Upper lobe of right lung (tissue), 1 donor: ENCODE results near the gene CCDC126. TPM values are rescaled to one million over a fixed set of nuclear protein-coding genes. Genes with fewer than 3 reads are reported as not detected.

Experiments
- ATAC-seq: fragments of 200-7000 bp; cut with Tn5 transposase; one replicate; pipeline ENCODE4 v1.9.1; 2020; ENCODE audit warnings: mild to moderate bottlenecking, moderate library complexity
- DNase-seq: peaks from one replicate; pipeline ENCODE4 v3.0.0-alpha.2; 2020
- H3K27ac ChIP-seq: fragments of 200-600 bp; one replicate; pipeline ENCODE4 v1.8.0; 2022
- H3K27me3 ChIP-seq: fragments of 200-600 bp; one replicate; pipeline ENCODE4 v1.8.0; 2022; ENCODE audit warnings: mild to moderate bottlenecking
- H3K36me3 ChIP-seq: fragments of 200-600 bp; one replicate; pipeline ENCODE4 v1.8.0; 2022
- H3K4me1 ChIP-seq: fragments of 200-600 bp; one replicate; pipeline ENCODE4 v1.8.0; 2022
- H3K4me3 ChIP-seq: fragments of 200-600 bp; one replicate; pipeline ENCODE4 v1.8.0; 2022; ENCODE audit warnings: mild to moderate bottlenecking
- H3K9me3 ChIP-seq: fragments of 200-600 bp; one replicate; pipeline ENCODE4 v1.8.0; 2022
- intact Hi-C: fragments of 100-400 bp; cut with DNase I; formaldehyde crosslinking; loops from one replicate; pipeline ENCODE4 v1.11.0; 2022
- total RNA-seq: library from RNA; stranded (reverse); fragmentation: NEBNext Ultra II Directional; extraction: Animal tissue kit (Norgen Biotek cat#: 25700); gene quantifications from one replicate; pipeline ENCODE4 v1.2.1, GENCODE V29; 2021
- TF ChIP-seq, protein P1 (sequence below): fragments of 200-600 bp; IDR thresholded peaks from one replicate; pipeline ENCODE4 v1.8.0; 2022; ENCODE audit warnings: antibody characterized with exemption
- donor health status: DM: no; HTN: yes; CAD: no; lungs with severe emphysema.

The CCDC126 gene
- total RNA-seq, 1 donor from 2014 or later = 14.4 TPM

DNA sequence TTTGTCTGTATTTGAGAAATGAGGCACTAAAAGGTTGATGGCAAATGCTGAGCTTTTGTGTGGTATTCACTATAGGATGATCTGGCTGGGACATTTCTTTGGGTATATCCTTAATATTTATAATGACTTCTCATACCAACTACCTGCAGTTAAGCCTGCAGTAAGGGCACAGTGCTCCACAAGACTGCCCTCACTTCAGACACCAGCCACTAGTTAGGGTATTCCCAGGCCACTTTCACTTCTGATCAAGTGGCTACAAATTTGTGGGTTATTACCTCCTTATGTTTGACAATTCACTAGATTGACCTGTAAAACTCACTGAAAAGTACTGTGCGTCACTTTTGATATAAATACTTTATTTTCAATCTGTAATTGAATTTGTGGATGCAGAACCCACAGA, 20.3 kb downstream of the CCDC126 start:
- TF ChIP-seq, protein P1, sequence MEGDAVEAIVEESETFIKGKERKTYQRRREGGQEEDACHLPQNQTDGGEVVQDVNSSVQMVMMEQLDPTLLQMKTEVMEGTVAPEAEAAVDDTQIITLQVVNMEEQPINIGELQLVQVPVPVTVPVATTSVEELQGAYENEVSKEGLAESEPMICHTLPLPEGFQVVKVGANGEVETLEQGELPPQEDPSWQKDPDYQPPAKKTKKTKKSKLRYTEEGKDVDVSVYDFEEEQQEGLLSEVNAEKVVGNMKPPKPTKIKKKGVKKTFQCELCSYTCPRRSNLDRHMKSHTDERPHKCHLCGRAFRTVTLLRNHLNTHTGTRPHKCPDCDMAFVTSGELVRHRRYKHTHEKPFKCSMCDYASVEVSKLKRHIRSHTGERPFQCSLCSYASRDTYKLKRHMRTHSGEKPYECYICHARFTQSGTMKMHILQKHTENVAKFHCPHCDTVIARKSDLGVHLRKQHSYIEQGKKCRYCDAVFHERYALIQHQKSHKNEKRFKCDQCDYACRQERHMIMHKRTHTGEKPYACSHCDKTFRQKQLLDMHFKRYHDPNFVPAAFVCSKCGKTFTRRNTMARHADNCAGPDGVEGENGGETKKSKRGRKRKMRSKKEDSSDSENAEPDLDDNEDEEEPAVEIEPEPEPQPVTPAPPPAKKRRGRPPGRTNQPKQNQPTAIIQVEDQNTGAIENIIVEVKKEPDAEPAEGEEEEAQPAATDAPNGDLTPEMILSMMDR = no peak
- Histone ChIP-seq H3K4me3 (no peak overlapping the region), H3K9me3 (peaks cover 5% of the 10 kb centered on the region), H3K36me3 (no peaks in the 10 kb centered on the region), H3K27me3 (no peaks in the 10 kb centered on the region), H3K27ac (no peak overlapping the region), H3K4me1 (no peaks in the 10 kb centered on the region)
- intact Hi-C loops = no loop called here
- ATAC-seq = no peak
- no peak for DNase-seq

DNA sequence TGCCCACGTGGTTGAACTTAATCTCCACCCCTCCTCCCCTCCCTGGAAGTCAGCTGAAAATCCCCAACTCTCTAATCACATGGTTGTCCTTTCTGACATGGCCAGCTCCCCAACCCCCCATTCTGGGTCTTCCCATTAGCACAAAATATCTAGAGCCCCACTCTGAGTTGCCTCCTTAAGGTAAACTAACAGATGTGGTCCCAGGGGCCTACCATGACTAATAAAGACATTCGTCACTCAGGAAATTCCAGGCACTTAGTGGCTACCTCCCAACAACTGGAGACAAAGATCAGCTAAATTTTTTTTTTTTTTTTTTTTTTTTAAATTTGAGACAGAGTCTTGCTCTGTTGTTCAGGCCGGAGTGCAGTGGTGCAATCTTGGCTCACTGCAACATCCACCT, 21.1 kb downstream of the CCDC126 start:
- TF ChIP-seq, protein P1 = no peak
- no peak for ATAC-seq
- no peaks in the 10 kb centered on the region for H3K4me1 ChIP-seq
- H3K27me3 ChIP-seq = no peaks in the 10 kb centered on the region
- intact Hi-C loops = no loop called here
- peaks cover 5% of the 10 kb centered on the region for H3K9me3 ChIP-seq
- no peaks in the 10 kb centered on the region for H3K36me3 ChIP-seq
- no peak overlapping the region for H3K27ac ChIP-seq
- no peak for DNase-seq
- no peak overlapping the region for H3K4me3 ChIP-seq

DNA sequence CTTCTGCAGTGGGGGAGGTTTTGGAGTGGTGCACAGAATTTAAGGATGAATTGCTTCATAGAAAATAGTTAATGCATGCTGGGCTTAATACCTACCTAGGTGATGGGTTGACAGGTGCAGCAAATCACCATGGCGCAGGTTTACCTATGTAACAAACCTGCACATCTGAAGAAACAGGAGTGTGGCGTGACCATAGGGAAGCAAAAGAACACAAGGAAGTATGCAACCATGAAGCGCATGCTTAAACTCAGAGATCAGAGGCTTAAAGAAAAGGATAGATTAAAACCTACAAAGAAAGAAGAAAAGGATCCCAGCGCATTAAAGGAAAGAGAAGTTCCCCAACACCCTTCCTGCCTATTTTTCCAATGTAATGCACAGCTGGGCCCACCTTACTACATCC, 22.0 kb downstream of the CCDC126 start:
- Histone ChIP-seq H3K4me3 (no peak overlapping the region), H3K27ac (no peak overlapping the region), H3K27me3 (no peaks in the 10 kb centered on the region), H3K36me3 (no peaks in the 10 kb centered on the region), H3K4me1 (no peaks in the 10 kb centered on the region), H3K9me3 (peaks cover 5% of the 10 kb centered on the region)
- DNase-seq (no peak), ATAC-seq (no peak)
- intact Hi-C loops = no loop called here
- TF ChIP-seq, protein P1 = no peak

DNA sequence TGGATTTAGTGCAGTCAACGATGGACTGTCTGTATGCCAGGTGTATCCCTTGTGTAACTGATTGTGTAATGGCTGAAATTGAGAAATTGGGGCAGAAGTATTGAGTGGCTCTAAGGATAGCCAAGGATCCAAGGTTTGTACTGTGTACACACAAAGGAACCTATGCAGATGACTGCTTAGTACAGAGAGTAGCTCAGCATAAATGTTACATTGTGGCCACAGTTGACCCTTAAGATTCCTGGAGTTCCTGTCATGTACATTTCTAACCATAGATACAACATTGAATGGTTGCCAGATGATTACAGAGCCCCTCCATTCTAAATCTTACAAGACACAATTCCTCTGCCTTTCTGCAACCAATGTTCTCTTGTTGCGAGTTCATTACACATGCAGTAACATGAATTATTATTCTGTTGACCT, 25.3 kb downstream of the CCDC126 start:
- intact Hi-C loops = no loop called here
- DNase-seq = no peak
- Histone ChIP-seq H3K4me3 (no peak overlapping the region), H3K9me3 (peaks cover 5% of the 10 kb centered on the region), H3K27ac (no peak overlapping the region), H3K36me3 (no peaks in the 10 kb centered on the region), H3K4me1 (no peaks in the 10 kb centered on the region), H3K27me3 (no peaks in the 10 kb centered on the region)
- TF ChIP-seq, protein P1 = no peak
- ATAC-seq = peak; percentile 87

DNA sequence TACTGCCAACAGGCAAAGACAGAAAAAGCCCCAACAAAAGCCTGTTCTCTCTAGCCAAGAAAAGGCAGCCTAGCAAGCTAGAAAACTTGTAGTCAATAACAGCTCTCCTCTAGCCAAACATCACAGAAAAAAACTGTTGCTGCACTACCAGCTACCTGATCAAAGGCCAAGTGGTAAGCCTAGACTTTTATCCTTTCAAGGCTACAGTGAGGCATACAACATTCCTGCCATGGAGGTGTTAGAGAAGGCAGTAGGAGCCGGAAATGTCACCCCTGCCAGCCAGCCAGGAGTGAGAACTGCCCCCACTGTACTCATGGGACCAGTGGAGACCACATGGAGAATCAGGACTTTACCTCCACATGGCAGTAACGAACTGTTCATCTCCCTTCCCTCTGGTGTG, 31.2 kb downstream of the CCDC126 start:
- Histone ChIP-seq H3K4me3 (no peak overlapping the region), H3K27ac (no peak overlapping the region), H3K27me3 (no peaks in the 10 kb centered on the region), H3K4me1 (no peaks in the 10 kb centered on the region), H3K36me3 (no peaks in the 10 kb centered on the region), H3K9me3 (no peaks in the 10 kb centered on the region)
- intact Hi-C loops = no loop called here
- no peak for DNase-seq
- TF ChIP-seq, protein P1 = no peak
- no peak for ATAC-seq

DNA sequence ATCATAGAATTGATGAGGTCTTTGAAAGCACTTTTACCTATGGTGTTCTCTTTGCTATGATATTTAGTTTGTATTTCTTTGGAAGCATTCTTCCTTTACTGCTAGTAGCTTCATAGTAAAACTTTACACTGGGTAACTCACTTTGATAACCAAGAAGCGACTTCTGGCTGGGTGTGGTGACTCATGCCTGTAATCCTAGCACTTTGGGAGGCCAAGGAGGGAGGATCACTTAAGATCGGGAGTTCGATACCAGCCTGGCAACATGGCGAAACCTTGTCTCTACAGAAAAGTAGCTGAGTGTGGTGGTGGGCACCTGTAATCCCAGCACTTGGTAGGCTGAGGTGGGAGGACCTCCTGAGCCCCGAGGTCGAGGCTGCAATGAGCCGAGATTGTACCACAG, 36.2 kb downstream of the CCDC126 start:
- Histone ChIP-seq H3K4me1 (no peaks in the 10 kb centered on the region), H3K36me3 (no peaks in the 10 kb centered on the region), H3K9me3 (no peaks in the 10 kb centered on the region), H3K4me3 (no peak overlapping the region), H3K27me3 (no peaks in the 10 kb centered on the region), H3K27ac (no peak overlapping the region)
- ATAC-seq = no peak
- intact Hi-C loops = no loop called here
- TF ChIP-seq, protein P1 = no peak
- DNase-seq = no peak
